NAMALWA (cell line): ENCODE data around the gene KANSL1L.
A peak's percentile ranks its signal among the peaks of the same experiment; 100 is the strongest.

ENCODE experiments used
- DNase-seq: peaks from one replicate; pipeline ENCODE4 v3.0.0-alpha.2; 2015; ENCODE audit warnings: low spot score

Gene KANSL1L

GRCh38 chr2:210086292-210086691 is 84.9 kb downstream of the KANSL1L start:
- DNase-seq, result no peak

GRCh38 chr2:210072922-210073509 is 98.2 kb downstream of the KANSL1L start:
- DNase-seq, result peak; percentile 68

GRCh38 chr2:210072493-210072892 is 98.7 kb downstream of the KANSL1L start:
- DNase-seq, result no peak

GRCh38 chr2:210063306-210063705 is 107.9 kb downstream of the KANSL1L start:
- DNase-seq, result no peak

- DNase-seq, result no peak
Observed at GRCh38 chr2:210055825-210056224, 115.4 kb downstream of the KANSL1L start.

GRCh38 chr2:210054696-210055095 is 116.5 kb downstream of the KANSL1L start:
- no peak for DNase-seq

- DNase-seq, result no peak
Observed at GRCh38 chr2:210050885-210051284, 120.3 kb downstream of the KANSL1L start.

- no peak for DNase-seq
Observed at GRCh38 chr2:210049831-210050230, 121.4 kb downstream of the KANSL1L start.

GRCh38 chr2:210046851-210047500 is 124.2 kb downstream of the KANSL1L start:
- DNase-seq, result no peak

- no peak for DNase-seq
Observed at GRCh38 chr2:210038078-210038477, 133.1 kb downstream of the KANSL1L start.

GRCh38 chr2:210035679-210036078 is 135.5 kb downstream of the KANSL1L start:
- DNase-seq, result no peak

- no peak for DNase-seq
Observed at GRCh38 chr2:210034087-210034683, 137.0 kb downstream of the KANSL1L start.

- no peak for DNase-seq
Observed at GRCh38 chr2:210028178-210028577, 143.0 kb downstream of the KANSL1L start.

- no peak for DNase-seq
Observed at GRCh38 chr2:210027608-210028007, 143.6 kb downstream of the KANSL1L start.

- no peak for DNase-seq
Observed at GRCh38 chr2:210022824-210023223, 148.4 kb downstream of the KANSL1L start.

- no peak for DNase-seq
Observed at GRCh38 chr2:210020138-210020537, 151.1 kb downstream of the KANSL1L start.

GRCh38 chr2:210009896-210010295 is 161.3 kb downstream of the KANSL1L start:
- DNase-seq, result no peak

GRCh38 chr2:210009126-210009525 is 162.1 kb downstream of the KANSL1L start:
- no peak for DNase-seq

- DNase-seq, result no peak
Observed at GRCh38 chr2:210007895-210008294, 163.3 kb downstream of the KANSL1L start.

- no peak for DNase-seq
Observed at GRCh38 chr2:210004881-210005280, 166.3 kb downstream of the KANSL1L start.

- DNase-seq, result peak; percentile 24
Observed at GRCh38 chr2:210003359-210003758, 167.8 kb downstream of the KANSL1L start.

GRCh38 chr2:210002158-210003157 is 168.8 kb downstream of the KANSL1L start, which contains the start of gene RPE:
RPE (plus strand) TSS chr2:210002638; CDS start chr2:210002662, 24 bp downstream.
- DNase-seq, result peak; percentile 97
